ENCODE measurements around the gene RGL1. TPM values are rescaled to one million over a fixed set of nuclear protein-coding genes. Genes with fewer than 3 reads are reported as not detected.

Gene RGL1
- total RNA-seq, 3 donors from 2014 or later (not counting 1 experiment from before 2014, with no cell fraction given): 0.16 to 0.52 (median 0.40) TPM

- Histone ChIP-seq H3K36me3 (ENCODE audit: control insufficient read depth, insufficient read depth, low read length) (no peaks in the 10 kb centered on the region), H3K27ac (ENCODE audit: low read length) (no peak overlapping the region), H3K4me1 (ENCODE audit: control insufficient read depth, insufficient read depth, low read length) (no peaks in the 10 kb centered on the region), H3K9me3 (ENCODE audit: control insufficient read depth, insufficient read depth, low read length) (no peaks in the 10 kb centered on the region), H3K4me3 (ENCODE audit: low read length) (no peak overlapping the region), H3K27me3 (ENCODE audit: control insufficient read depth, insufficient read depth, low read length) (no peaks in the 10 kb centered on the region)
- ATAC-seq (no peak), DNase-seq (no peak)
- no peaks in the 10 kb centered on the region for H3K4me1 Mint-ChIP-seq
- H3K27me3 Mint-ChIP-seq (ENCODE audit: low read depth in 2 of 2): peaks cover 0 to 6% of the 10 kb centered on the region in 2 donors
- intact Hi-C loops (cut with micrococcal nuclease): no loop called here
- no peak overlapping the region for H3K4me3 Mint-ChIP-seq
- no peaks in the 10 kb centered on the region for H3K9me3 Mint-ChIP-seq
- no peak for TF ChIP-seq CTCF (IDR thresholded peaks at IDR 0.05)
- H3K27ac Mint-ChIP-seq: no peak overlapping the region
- H3K36me3 Mint-ChIP-seq: no peaks in the 10 kb centered on the region
- WGBS (ENCODE audit: insufficient coverage): 95% methylated on average over 4 of the region's 4 CpGs
These were observed 71.4 kb downstream of the RGL1 start for GRCh38 chr1:183876309-183876708.

GRCh38 chr1:183877053-183877720, 72.3 kb downstream of the RGL1 start:
- no peaks in the 10 kb centered on the region for H3K27me3 ChIP-seq (ENCODE audit: control insufficient read depth, insufficient read depth, low read length)
- Mint-ChIP-seq H3K4me3 (no peak overlapping the region), H3K4me1 (no peaks in the 10 kb centered on the region), H3K36me3 (no peaks in the 10 kb centered on the region), H3K27me3 (ENCODE audit: low read depth in 2 of 2) (peaks cover 0 to 6% of the 10 kb centered on the region in 2 donors), H3K9me3 (no peaks in the 10 kb centered on the region), H3K27ac (no peak overlapping the region)
- no peak overlapping the region for H3K4me3 ChIP-seq (ENCODE audit: low read length)
- DNase-seq (no peak), ATAC-seq (no peak)
- WGBS (ENCODE audit: insufficient coverage): 88% methylated on average over 9 of the region's 10 CpGs
- intact Hi-C loops (cut with micrococcal nuclease): no loop called here
- H3K4me1 ChIP-seq (ENCODE audit: control insufficient read depth, insufficient read depth, low read length): no peaks in the 10 kb centered on the region
- no peaks in the 10 kb centered on the region for H3K36me3 ChIP-seq (ENCODE audit: control insufficient read depth, insufficient read depth, low read length)
- TF ChIP-seq CTCF (IDR thresholded peaks at IDR 0.05): no peak
- H3K9me3 ChIP-seq (ENCODE audit: control insufficient read depth, insufficient read depth, low read length): no peaks in the 10 kb centered on the region
- H3K27ac ChIP-seq (ENCODE audit: low read length): no peak overlapping the region

- ATAC-seq: no peak
- 93% methylated on average over 2 of the region's 2 CpGs for WGBS (ENCODE audit: insufficient coverage)
These were observed 74.6 kb downstream of the RGL1 start for GRCh38 chr1:183879494-183879893.

More at GRCh38 chr1:183879494-183879893, 74.6 kb downstream of the RGL1 start:
- H3K27me3 ChIP-seq (ENCODE audit: control insufficient read depth, insufficient read depth, low read length): no peaks in the 10 kb centered on the region
- DNase-seq: no peak
- H3K27me3 Mint-ChIP-seq (ENCODE audit: low read depth in 2 of 2): peaks cover 0 to 6% of the 10 kb centered on the region in 2 donors
- no peak for TF ChIP-seq CTCF (IDR thresholded peaks at IDR 0.05)
- no peaks in the 10 kb centered on the region for H3K4me1 ChIP-seq (ENCODE audit: control insufficient read depth, insufficient read depth, low read length)
- H3K36me3 ChIP-seq (ENCODE audit: control insufficient read depth, insufficient read depth, low read length): no peaks in the 10 kb centered on the region
- no peaks in the 10 kb centered on the region for H3K9me3 ChIP-seq (ENCODE audit: control insufficient read depth, insufficient read depth, low read length)
- no peak overlapping the region for H3K4me3 Mint-ChIP-seq
- intact Hi-C loops (cut with micrococcal nuclease): no loop called here
- no peaks in the 10 kb centered on the region for H3K36me3 Mint-ChIP-seq
- no peak overlapping the region for H3K27ac ChIP-seq (ENCODE audit: low read length)
- no peaks in the 10 kb centered on the region for H3K9me3 Mint-ChIP-seq
- no peak overlapping the region for H3K27ac Mint-ChIP-seq
- no peak overlapping the region for H3K4me3 ChIP-seq (ENCODE audit: low read length)
- no peaks in the 10 kb centered on the region for H3K4me1 Mint-ChIP-seq

Data from natural killer cell (primary cell).